Activated B cell treated with CpG ODN at 0.5 μM for 24 hours (primary cell): ENCODE measurements around the gene TCOF1. TPM values are rescaled to one million over a fixed set of nuclear protein-coding genes. Genes with fewer than 3 reads are reported as not detected.

Experiments
- ATAC-seq: fragments of 200-7000 bp; cut with Tn5 transposase; one replicate; pipeline ENCODE4 v1.10.0; 2021; ENCODE audit warnings: low read depth, mild to moderate bottlenecking, moderate library complexity
- CTCF ChIA-PET: fragments of 350-600 bp; sonication (Branson Sonifier 250); formaldehyde crosslinking; loops from one replicate; lab custom pipeline; 2021; ENCODE audit warnings: antibody characterized with exemption; lab: Charles Lee
- POLR2A ChIA-PET: fragments of 350-600 bp; sonication (Branson Sonifier 250); formaldehyde crosslinking; loops from one replicate; lab custom pipeline; 2021; ENCODE audit warnings: antibody characterized with exemption; lab: Charles Lee
- DNase-seq: peaks from one replicate; pipeline ENCODE4 v3.0.0; 2022
- H3K27ac Mint-ChIP-seq: one replicate; pipeline ENCODE4 v1.8.0; 2020; ENCODE audit warnings: mixed read lengths
- H3K27me3 Mint-ChIP-seq: one replicate; pipeline ENCODE4 v1.8.0; 2021; ENCODE audit warnings: mixed read lengths
- H3K36me3 Mint-ChIP-seq: one replicate; pipeline ENCODE4 v1.8.0; 2021; ENCODE audit warnings: low read depth, mixed read lengths
- H3K4me1 Mint-ChIP-seq: one replicate; pipeline ENCODE4 v1.8.0; 2021; ENCODE audit warnings: mixed read lengths
- H3K4me3 Mint-ChIP-seq: one replicate; pipeline ENCODE4 v1.8.0; 2020; ENCODE audit warnings: mild to moderate bottlenecking, mixed read lengths
- H3K9me3 Mint-ChIP-seq: one replicate; pipeline ENCODE4 v1.8.0; 2020; ENCODE audit warnings: mixed read lengths
- CTCF ChIP-seq: fragments of 200-600 bp; IDR thresholded peaks from one replicate; pipeline ENCODE4 v1.8.0; 2022; ENCODE audit warnings: antibody characterized with exemption, mild to moderate bottlenecking
- intact Hi-C: fragments of 100-400 bp; cut with micrococcal nuclease; formaldehyde crosslinking; loops from one replicate; pipeline ENCODE4 v1.15.1; 2024
- total RNA-seq: library from RNA; stranded (reverse); gene quantifications from 2 replicates; pipeline ENCODE4 v1.2.3, GENCODE V29; 2022

Gene TCOF1
- total RNA-seq, 1 donor from 2014 or later = 76.1 TPM

GRCh38 chr5:150389531-150390266 is 32.2 kb downstream of the TCOF1 start:
- ChIA-PET POLR2A (interaction anchor here (0.6 kb wide), 1 partner anchor 20 kb away, joined by 4 read pairs; no protein-coding TSS in a partner anchor), CTCF (no interaction called here)
- H3K27ac Mint-ChIP-seq = no peak overlapping the region

GRCh38 chr5:150391064-150391834 is 33.8 kb downstream of the TCOF1 start:
- no peak for TF ChIP-seq CTCF
- Mint-ChIP-seq H3K36me3 (peaks cover 91% of the 10 kb centered on the region), H3K4me1 (peaks cover 4% of the 10 kb centered on the region), H3K9me3 (no peaks in the 10 kb centered on the region), H3K27me3 (no peaks in the 10 kb centered on the region), H3K4me3 (no peak overlapping the region), H3K27ac (no peak overlapping the region)
- ChIA-PET POLR2A (interaction anchor here (0.9 to 1.3 kb wide), 2 partner anchors 9 to 14 kb away, joined by 3 to 5 read pairs; no protein-coding TSS in a partner anchor), CTCF (interaction anchor here (0.5 kb wide), 1 partner anchor 47 kb away, joined by 3 read pairs; no protein-coding TSS in a partner anchor)
- ATAC-seq = no peak
- no peak for DNase-seq
- intact Hi-C loops = no loop called here

More at GRCh38 chr5:150389531-150390266, 32.2 kb downstream of the TCOF1 start:
- no peak for TF ChIP-seq CTCF
- ATAC-seq (no peak), DNase-seq (no peak)
- H3K27me3 Mint-ChIP-seq = no peaks in the 10 kb centered on the region
- no peak overlapping the region for H3K4me3 Mint-ChIP-seq
- peaks cover 91% of the 10 kb centered on the region for H3K36me3 Mint-ChIP-seq
- no peaks in the 10 kb centered on the region for H3K9me3 Mint-ChIP-seq
- H3K4me1 Mint-ChIP-seq = peaks cover 4% of the 10 kb centered on the region
- intact Hi-C loops = no loop called here

DNA sequence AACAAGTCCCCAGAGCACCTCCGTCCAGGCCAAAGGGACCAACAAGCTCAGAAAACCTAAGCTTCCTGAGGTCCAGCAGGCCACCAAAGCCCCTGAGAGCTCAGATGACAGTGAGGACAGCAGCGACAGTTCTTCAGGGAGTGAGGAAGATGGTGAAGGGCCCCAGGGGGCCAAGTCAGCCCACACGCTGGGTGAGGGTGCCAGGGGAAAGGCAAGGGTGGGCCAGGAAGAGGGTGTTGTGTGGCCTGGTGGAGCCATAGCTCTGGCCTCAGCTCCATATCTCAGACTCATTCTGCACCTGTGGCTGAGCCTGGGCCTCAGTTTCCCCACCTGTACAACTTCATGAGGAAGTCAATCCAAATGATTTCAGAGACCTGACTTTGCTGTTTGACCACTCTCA is 34.5 kb downstream of the TCOF1 start:
- peaks cover 5% of the 10 kb centered on the region for H3K4me1 Mint-ChIP-seq
- no peaks in the 10 kb centered on the region for H3K27me3 Mint-ChIP-seq
- no peak overlapping the region for H3K4me3 Mint-ChIP-seq
- peaks cover 87% of the 10 kb centered on the region for H3K36me3 Mint-ChIP-seq
- H3K9me3 Mint-ChIP-seq = no peaks in the 10 kb centered on the region
- ChIA-PET POLR2A (interaction anchor here (1.3 kb wide), 1 partner anchor 13 kb away, joined by 5 read pairs; no protein-coding TSS in a partner anchor), CTCF (no interaction called here)
- DNase-seq = no peak
- ATAC-seq = no peak
- intact Hi-C loops = no loop called here
- H3K27ac Mint-ChIP-seq = peak overlapping the region; percentile 24
- TF ChIP-seq CTCF = no peak

DNA sequence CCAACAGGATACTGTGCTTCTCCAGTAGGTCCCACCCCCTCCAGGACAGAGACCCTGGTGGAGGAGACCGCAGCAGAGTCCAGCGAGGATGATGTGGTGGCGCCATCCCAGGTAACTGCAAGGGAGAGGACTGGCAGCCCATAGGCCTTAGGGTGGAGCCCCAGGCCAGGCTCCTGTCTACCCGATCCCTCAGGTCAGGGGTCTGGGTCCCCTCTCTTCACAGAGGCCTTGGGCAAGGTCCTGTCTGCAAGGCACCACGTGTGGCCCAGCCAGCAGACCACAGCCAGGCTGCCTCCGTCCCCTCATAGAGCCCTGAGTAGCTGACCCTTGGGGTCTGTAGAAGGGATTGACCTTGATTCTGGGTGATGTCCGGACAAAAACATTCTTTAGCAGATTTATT is 35.2 kb downstream of the TCOF1 start:
- Mint-ChIP-seq H3K9me3 (no peaks in the 10 kb centered on the region), H3K4me1 (peaks cover 5% of the 10 kb centered on the region), H3K27me3 (no peaks in the 10 kb centered on the region), H3K27ac (peak overlapping the region; percentile 24), H3K36me3 (peaks cover 89% of the 10 kb centered on the region), H3K4me3 (no peak overlapping the region)
- no peak for TF ChIP-seq CTCF
- no peak for DNase-seq
- ATAC-seq = no peak
- POLR2A ChIA-PET = interaction anchor here (1.3 kb wide), 1 partner anchor 13 kb away, joined by 5 read pairs; no protein-coding TSS in a partner anchor
- intact Hi-C loops = no loop called here
- CTCF ChIA-PET = interaction anchor here (10.0 kb wide), 1 partner anchor 41 kb away, joined by 175 read pairs; no protein-coding TSS in a partner anchor
